OCI-M1 (cell line): ENCODE measurements around the gene TRRAP.

ENCODE experiments used
- DNase-seq: peaks from one replicate; lab custom pipeline; 2025; lab: John Stamatoyannopoulos, UW

The TRRAP gene

DNA sequence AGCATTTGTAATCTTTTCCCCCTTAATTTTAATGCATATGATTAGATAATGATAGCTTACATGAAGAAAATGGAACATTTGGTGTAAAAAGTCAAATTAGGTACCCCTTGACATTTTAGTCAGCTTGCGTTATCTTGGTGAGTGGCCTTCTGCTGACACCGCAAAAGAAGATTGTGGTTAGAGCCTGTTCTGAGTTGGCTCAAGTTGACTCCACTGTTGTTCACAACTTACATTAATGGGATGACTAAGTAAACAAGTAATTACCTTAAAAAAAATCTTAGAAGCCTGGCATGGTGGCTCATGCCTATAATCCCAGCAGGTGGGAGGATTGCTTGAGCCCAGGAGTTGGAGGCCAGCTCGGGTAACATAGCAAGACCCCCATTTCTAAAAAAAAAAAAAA, 24.2 kb downstream of the TRRAP start:
- DNase-seq = no peak

- DNase-seq = no peak
Measured at GRCh38 chr7:98903246-98903645, 24.9 kb downstream of the TRRAP start.

DNA sequence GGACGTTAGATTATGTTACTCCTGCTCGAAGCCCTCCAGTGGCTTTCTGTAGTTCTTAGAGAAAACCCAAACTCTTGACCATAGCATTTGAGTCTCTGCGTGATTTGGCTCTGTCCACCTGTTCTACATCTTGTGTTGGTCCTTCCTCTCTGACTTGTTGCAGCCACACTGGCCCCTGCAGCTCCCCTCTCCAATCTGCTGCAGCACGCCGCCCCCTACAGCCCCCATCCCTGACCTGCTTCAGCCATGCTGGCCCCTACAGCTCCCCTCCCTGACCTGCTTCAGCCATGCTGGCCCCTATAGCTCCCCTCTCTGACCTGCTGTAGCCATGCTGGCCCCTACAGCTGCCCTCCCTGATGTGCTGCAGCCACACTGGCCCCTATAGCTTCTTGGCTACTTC, 29.2 kb downstream of the TRRAP start:
- no peak for DNase-seq

DNA sequence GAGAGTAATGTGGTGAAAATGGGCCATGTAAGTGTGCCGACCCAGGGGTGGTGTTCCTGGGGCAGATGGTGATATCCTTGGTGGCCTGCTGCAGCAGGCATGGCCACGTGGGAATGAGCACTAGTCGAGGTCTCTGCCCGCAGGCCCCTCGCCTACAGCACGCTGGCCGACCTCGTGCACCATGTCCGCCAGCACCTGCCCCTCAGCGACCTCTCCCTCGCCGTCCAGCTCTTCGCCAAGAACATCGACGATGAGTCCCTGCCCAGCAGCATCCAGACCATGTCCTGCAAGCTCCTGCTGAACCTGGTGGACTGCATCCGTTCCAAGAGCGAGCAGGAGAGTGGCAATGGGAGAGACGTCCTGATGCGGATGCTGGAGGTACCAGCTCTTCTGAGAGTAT, 30.3 kb downstream of the TRRAP start:
- no peak for DNase-seq

- DNase-seq = no peak
Measured at GRCh38 chr7:98909487-98909886, 31.2 kb downstream of the TRRAP start.

GRCh38 chr7:98910427-98910826, 32.1 kb downstream of the TRRAP start:
- no peak for DNase-seq

DNA sequence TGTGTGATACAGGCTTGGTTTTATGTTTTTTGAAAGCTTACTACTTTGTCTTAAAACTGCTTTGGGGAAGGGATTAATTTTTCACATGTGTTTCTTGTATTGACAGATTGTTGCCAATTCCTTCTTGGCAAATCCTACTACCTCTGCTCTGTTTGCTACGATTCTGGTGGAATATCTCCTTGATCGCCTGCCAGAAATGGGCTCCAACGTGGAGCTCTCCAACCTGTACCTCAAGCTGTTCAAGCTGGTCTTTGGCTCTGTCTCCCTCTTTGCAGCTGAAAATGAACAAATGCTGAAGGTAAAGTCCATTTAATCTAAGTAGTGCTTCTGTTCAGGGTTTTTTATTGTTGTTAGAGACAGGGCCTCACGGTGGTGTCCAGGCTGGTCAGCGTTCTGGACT, 33.6 kb downstream of the TRRAP start:
- no peak for DNase-seq

GRCh38 chr7:98913026-98913425, 34.7 kb downstream of the TRRAP start:
- no peak for DNase-seq

GRCh38 chr7:98913612-98914011, 35.3 kb downstream of the TRRAP start:
- DNase-seq = no peak

DNA sequence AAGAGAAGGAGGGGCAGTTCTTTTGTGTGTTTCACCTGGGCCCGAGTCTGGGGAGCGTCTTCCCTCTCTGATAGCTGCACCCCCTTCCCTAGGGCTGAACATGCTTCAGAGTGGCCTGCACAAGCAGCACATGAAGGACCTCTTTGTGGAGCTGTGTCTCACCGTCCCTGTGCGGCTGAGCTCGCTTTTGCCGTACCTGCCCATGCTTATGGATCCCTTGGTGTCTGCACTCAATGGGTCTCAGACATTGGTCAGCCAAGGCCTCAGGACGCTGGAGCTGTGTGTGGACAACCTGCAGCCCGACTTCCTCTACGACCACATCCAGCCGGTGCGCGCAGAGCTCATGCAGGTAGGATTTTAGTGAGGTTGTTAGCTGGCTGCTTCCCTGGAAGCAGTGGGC, 39.0 kb downstream of the TRRAP start:
- DNase-seq = no peak

GRCh38 chr7:98921608-98922372, 43.5 kb downstream of the TRRAP start:
- DNase-seq = no peak

DNA sequence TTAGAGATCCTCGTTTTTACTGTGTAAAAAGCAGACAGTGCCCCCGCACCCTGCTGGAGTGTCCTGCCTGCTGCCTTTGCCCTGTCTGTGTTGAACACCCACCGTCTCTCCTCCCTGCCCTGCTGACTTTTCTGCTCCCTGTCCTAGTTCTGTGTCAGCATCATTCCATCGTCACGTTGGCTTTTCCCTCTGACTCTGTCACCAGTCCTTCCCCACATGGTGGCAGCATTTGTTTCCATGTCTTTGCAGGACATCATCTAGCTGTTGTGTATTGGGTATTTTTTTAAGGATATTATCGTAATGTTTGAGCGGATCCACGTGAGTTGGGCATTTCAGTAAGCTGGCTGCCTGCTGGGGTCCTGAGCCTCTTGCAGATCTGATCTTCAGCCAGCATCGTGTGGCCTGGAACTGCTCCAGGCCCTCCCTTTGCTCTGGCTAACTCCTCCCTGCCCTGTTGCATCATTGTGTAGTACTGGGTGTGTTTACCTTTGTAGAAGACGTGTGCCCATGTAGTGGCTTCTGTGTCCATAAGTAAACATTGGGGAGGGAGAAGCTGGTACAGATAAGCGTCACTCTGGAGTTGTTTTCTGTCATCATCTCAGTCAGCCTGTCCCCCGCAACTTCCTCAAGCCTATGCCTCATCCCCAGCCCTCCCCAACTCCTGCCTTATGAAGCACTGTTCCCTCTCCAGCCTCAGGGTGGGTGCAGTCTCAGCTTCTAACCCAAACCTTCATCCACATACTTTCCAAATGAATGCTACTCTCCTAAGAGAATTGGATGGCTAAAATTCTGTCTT, 44.3 kb downstream of the TRRAP start:
- DNase-seq = peak; percentile 17

DNA sequence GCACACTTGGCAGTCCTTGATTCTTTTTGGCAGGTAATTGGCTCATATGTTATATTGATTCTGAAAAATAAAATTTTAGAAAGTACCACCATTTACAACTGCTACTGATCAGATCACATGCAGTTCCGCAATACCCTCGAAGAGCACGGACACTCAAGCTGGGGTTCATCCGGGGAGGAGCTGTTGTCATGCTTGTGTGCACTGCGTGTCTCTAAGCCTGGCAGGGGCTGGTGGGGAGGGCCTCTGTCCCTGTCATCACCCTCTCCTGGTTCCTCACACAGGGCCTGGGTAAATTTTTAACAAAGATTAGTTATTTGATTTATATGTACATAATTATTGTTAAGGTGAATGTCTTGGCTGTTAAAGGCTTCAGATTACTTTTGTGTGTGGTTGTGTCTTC, 45.2 kb downstream of the TRRAP start:
- DNase-seq = no peak

DNA sequence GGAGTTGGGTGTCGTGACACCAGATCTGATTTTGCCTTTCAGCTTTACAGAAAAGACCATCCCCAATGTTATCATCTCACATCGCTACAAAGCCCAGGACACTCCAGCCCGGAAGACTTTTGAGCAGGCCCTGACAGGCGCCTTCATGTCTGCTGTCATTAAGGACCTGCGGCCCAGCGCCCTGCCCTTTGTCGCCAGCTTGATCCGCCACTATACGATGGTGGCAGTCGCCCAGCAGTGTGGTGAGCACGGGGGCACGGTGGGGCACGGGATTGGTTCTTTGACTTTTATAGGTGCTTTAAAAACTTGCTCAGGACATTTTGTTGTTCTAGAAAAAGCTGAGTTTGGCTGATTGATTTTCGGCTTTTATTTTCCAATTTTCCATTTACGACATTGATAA, 48.8 kb downstream of the TRRAP start:
- DNase-seq = no peak

DNA sequence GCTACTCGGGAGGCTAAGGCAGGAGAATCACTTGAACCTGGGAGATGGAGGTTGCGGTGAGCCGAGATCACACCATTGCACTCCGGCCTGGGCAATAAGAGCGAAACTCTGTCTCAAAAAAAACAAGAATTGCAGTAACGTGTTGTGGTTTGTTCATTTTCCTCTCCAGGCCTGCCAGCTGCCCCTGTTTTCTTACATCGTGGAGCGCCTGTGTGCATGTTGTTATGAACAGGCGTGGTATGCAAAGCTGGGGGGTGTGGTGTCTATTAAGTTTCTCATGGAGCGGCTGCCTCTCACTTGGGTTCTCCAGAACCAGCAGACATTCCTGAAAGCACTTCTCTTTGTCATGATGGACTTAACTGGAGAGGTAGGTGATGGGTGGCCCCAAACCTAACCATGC, 52.1 kb downstream of the TRRAP start:
- DNase-seq = no peak

GRCh38 chr7:98930921-98931320, 52.6 kb downstream of the TRRAP start:
- peak; percentile 40 for DNase-seq

GRCh38 chr7:98933321-98933720, 55.0 kb downstream of the TRRAP start:
- DNase-seq = no peak

DNA sequence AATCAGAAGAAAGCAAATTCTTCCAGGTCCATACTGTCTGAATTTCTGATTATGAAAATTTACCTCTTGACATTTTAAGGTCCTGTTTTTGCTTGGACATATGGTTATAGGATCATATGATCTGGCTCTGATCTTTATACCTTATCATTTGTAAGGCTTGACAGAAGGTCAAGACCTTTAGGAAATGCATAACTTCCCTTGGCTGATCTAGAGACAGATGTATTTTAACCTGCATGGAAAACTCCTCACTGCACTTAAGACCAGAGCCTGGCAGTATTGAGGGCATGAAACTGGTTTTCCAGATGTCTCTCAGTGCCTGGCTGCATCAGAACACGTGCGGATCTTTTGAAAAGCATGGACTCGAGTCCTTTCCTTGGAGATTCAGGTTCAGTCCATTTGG, 55.9 kb downstream of the TRRAP start:
- no peak for DNase-seq

- DNase-seq = no peak
Measured at GRCh38 chr7:98935811-98936210, 57.5 kb downstream of the TRRAP start.

DNA sequence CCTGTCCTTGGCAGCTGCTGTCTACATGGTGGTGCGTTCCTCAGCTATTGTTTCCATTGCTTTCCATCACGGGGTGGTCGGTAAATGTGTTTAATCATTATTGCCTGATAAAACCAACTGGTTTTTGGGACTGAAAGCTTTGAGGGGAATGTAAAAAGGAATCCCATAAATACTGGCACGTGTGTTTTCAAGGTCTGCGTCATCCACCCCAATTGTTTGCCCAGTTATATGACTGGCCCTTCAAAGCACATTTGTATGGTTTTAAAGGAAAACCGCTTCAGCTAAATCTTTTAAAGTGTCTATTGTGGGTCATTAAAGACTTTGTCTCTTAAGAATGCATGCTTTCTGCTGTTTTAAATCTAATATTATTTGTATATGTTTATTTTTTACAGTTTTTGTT, 65.0 kb downstream of the TRRAP start:
- no peak for DNase-seq

DNA sequence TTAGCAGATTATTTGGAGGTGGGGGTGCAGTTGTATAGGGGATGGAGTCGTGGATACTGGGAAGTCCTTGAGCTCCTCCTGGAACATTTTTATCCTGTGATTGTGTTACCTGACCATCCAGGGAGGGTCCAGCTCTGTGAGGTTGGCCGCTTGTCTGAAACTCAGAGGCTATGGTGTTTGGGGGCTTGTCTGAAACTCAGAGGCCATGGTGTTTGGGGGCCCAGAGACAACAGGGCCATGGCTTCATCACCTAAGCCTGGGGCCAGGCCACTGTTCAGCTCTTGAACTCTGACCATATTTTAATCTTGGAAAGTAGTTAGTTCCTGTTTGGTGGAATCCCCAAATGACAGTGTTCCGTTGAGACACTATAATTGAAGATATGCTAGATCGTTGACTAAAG, 66.1 kb downstream of the TRRAP start:
- no peak for DNase-seq

- no peak for DNase-seq
Measured at GRCh38 chr7:98945852-98946251, 67.5 kb downstream of the TRRAP start.

GRCh38 chr7:98946389-98946788, 68.1 kb downstream of the TRRAP start:
- no peak for DNase-seq
